Fibroblast of skin of back (primary cell): ENCODE measurements around the gene CASTOR1.

ENCODE experiments used
- DNase-seq: peaks from one replicate; pipeline ENCODE4 v3.0.0-alpha.2; 2013

Gene CASTOR1

GRCh38 chr22:30284172-30284571 is 5.1 kb downstream of the CASTOR1 start:
- DNase-seq = no peak

GRCh38 chr22:30283342-30283741 is 6.0 kb downstream of the CASTOR1 start:
- DNase-seq = no peak

GRCh38 chr22:30282616-30283046 is 6.7 kb downstream of the CASTOR1 start:
- no peak for DNase-seq

DNA sequence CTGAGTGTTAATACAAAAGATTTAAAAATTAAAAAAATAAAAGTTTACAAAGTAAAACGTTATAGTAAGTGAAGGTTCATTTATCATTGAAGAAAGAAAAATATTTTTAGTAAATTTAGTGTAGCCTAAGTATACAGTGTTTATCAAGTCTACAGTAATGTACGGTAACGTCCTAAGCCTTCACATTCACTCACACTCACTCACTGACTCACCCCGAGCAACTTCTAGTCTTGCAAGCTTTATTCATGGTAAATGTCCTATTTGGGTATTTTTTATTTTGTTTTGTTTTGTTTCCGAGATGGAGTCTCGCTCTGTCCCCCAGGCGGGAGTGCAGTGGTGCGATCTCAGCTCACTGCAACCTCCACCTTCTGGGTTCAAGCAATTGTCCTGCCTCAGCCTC is 8.8 kb downstream of the CASTOR1 start:
- no peak for DNase-seq

GRCh38 chr22:30279932-30280331 is 9.4 kb downstream of the CASTOR1 start:
- no peak for DNase-seq

GRCh38 chr22:30279046-30279788 is 10.1 kb downstream of the CASTOR1 start:
- DNase-seq = no peak

- DNase-seq = peak; percentile 68
Observed at GRCh38 chr22:30277547-30278344, 11.6 kb downstream of the CASTOR1 start.

DNA sequence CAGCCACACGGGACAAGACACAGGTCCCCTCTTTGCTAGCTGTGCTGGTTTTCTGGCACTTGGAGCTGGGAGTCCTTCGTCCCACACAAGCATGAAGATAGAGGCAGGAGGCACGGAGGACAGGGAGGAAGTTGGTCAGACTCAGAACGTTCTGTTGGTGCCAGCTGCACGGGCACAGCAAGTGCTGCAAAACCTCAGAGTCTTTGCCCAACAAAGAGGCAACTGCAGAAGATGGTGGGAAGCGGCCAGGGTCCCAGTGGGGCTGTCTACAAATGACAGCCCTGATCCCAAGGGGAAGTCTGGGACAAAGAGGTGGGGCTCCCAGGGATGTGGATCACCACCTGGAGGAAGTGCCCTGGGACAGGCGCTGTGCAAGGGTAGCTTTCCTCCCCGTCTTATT is 13.3 kb downstream of the CASTOR1 start:
- DNase-seq = no peak

DNA sequence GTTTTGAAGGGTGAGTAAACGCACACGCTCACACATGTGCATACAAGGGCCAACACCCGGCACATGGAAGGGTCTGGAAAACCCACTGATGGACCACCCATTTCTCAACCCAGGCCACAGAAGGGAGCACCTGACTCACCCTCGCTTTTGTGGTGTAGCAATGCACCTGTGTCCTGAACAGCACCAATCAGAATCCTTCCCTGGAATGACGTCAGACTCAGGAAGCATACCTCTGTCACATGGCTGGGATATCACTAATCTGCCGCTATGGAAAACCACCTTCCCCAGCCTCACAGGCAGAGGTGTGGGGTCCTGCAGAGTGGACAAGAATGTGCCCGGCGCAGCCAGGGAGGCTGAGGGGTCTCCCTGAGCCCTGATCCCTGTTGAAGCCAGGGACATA is 13.7 kb downstream of the CASTOR1 start:
- DNase-seq = no peak

- DNase-seq = no peak
Observed at GRCh38 chr22:30274437-30274812, 14.9 kb downstream of the CASTOR1 start.

GRCh38 chr22:30273711-30274436 is 15.4 kb downstream of the CASTOR1 start:
- DNase-seq = no peak

- no peak for DNase-seq
Observed at GRCh38 chr22:30272781-30273601, 16.3 kb downstream of the CASTOR1 start.

- DNase-seq = no peak
Observed at GRCh38 chr22:30270832-30271231, 18.5 kb downstream of the CASTOR1 start.

GRCh38 chr22:30268331-30268730 is 21.0 kb downstream of the CASTOR1 start:
- no peak for DNase-seq

DNA sequence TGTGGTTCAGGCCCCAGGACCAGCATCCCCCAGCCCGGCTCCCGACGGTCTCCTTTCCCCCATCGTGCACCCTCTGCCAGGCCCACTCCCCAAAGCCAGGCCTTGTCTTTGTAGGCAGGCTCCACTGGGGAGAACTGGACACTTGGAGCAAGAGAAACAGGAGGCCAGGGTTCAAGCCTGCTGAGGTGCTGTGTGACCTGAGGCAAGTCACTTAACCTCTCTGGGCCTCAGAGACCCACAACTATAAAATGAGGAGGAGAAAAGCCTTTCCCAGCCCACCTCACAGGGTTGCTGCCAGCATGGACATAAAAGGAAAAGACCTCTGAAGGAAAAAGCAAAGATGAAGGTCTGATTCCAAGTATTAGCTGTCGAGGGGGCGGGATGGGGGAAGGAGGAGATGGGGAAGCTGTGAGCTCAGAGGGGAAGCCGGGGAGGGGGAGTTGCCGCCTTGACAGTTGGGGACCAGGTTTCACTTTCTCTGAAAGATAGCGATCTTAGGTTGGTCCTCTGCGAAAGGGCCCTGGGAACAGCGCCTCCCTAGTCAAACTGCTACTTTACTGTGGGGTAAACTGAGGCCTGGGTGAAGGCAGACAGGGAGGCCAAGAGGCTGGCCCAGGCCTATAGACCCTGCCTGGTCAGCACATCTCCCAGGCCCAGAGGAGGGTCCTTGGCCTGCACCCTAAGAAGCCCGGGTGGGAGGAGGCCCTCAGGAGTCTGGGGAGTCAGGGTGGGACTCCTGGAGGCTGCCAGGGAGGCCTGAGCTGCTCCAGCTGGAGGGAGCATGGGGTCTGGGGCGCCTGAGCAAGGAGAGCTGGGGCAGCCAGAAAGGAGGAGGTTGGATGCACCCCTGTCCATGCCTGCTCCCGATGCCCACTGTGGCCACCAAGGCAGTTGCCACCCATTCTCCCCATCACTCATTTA is 21.7 kb downstream of the CASTOR1 start:
- DNase-seq = no peak

DNA sequence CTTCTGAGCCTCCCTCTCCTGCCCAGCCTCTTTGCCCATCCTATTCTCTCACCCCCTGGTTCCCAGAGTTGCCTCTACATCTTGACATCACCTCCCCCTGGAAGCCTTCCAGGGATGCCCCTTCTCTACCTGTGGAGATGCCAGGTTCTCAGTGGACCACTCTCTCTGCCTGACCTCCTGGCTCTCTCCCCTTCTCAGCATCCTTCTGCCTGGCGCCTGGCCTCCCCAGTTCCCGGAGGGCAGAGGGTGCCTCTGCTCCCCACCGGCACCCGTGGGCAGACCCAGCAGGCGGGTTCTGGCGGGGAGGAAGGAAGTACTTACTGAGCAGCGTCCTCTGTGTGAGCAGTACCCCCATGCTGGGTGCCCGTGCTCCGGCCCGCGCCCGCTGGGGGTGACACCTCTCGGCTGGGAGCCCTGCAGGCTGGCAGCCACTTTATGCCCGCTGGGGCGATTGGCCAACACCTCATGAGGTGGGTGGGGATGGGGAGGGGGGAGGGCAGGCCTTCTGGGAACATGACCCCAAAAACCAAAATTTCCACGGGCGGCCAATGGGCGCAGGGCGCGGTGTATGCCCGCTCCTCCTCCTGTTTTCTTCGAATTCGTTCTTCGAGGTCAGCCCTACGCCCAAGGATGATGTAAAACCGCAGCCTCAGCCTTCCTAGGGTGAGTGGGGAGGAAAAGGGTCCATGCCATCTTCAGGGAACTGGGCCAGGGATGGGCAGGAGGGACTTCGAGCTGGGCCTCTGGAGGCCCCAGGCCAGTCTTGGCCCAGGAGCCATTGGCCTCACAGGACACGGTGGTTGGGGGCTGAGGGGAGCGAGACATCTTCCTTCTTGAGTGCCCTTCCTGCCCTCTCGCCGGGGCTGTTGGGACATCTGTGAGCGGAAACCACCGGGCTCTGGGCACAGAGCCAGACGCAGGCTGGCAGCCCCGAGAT is 22.6 kb downstream of the CASTOR1 start, which contains the start of gene OSM:
TSS of gene OSM (minus strand) at position 407 of the 937 bp plus-strand sequence. CDS start at position 355, 52 bp downstream.
- no peak for DNase-seq

GRCh38 chr22:30265823-30266444 is 23.4 kb downstream of the CASTOR1 start:
- DNase-seq = no peak

- no peak for DNase-seq
Observed at GRCh38 chr22:30265131-30265720, 24.1 kb downstream of the CASTOR1 start.

DNA sequence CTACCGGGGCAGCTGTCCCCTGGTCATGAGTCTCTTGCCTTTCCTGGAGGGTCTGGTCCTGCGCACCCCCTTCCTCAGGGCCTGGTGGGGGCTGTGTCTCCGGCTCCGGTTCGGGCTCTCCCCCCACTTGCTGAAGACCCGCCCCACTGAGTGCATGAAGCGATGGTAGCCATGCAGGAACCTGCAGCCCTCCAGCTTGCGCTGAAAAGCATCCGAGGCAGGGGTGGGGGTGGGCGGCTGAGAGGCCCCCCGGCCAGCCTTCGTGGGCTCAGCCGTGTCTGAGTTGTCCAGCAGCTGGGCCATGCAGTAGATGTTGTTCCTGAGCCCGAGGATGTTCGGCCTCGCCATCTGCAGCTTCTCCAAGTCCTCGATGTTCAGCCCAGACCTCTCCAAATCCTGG is 25.4 kb downstream of the CASTOR1 start:
- DNase-seq = no peak
